ENCODE results near the gene ZNF230.

Gene ZNF230

GRCh38 chr19:44050740-44051649 is 48.2 kb downstream of the ZNF230 start:
- peak in 1 of 2 donors; percentile 2 for DNase-seq

DNA sequence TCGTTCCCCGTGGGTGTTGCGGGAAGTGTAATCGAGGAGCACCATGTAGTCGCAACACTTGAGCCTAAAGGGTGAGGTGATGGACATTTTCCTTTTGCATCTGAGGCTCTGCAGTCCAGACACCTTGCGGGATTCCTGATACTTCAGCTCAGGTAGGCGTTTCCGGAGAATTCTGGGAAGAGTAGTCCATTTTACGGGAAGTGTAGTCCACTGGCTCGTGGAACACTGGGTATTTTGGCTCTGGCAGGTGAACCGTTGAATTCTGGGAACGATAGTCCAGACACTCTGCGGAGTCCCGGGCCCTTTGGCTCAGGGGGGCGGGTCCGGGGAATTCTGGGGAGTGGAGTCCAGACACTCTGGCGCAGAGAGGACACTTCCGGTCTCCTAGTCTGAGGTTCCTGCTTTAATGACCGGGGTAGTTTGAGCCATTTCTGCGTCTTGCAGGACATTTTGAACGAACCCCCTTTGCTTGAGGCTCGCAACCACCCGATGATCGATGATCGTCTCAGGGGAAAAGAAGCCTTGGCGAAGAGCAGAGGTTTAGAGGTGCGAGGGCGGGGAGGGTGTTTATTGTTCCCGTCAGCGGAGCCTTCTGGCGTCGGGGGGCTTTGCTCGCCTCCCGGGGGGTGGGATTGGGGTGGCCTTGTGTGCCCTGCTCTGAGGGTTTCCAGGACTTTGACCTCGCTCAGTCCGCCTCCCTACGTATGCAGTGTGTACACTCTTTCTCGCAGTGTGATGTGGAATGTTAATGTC is 49.1 kb downstream of the ZNF230 start, which contains the start of gene ZNF223:
TSS of gene ZNF223 (plus strand) at position 387 of the 753 bp plus-strand sequence. CDS start 3,141 bp downstream, outside the sequence.
- DNase-seq = peak; percentile 66 to 67

DNA sequence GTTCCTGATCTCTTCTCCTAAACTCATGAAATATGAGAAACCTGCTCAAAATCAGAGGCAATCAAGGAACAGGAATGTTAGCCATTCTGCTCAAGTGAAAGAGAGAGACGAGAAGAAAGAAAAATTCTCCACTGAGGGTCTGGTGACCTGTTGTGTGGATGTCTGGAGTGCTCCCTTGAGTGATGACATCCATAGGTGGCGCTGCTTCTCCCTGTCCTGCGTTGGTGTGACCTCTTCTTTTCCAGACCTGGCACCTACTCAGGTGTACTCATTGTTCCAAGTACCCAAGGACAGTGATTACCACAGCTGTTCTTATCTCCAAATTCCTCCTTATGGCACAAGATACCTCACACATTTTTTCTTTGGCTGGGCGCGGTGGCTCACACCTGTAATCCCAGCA is 53.1 kb downstream of the ZNF230 start:
- no peak for DNase-seq

DNA sequence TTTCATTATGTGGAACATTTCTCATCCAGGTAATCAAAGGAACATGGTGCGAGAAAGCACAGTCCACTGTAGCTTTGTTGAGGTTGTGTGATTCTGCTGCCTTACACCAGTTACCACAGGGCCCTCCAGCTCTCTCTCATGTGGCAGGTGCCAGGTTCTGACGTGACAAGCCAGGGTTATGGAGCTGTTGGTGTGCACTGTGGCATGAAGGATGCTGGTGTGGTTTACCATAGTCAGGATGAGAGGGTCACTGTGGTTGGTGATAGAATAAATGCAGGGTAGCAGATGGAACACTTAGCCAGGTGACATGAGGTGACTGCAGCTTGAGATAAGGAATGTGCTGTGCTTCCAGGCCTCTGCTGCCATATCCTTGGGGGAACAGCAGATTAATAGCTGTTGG is 56.5 kb downstream of the ZNF230 start:
- DNase-seq = no peak

GRCh38 chr19:44061038-44061437 is 58.3 kb downstream of the ZNF230 start:
- no peak for DNase-seq
